Fibroblast of the aortic adventitia (primary cell): Measurements from ENCODE around the gene KRT77. TPM values are rescaled to one million over a fixed set of nuclear protein-coding genes. Genes with fewer than 3 reads are reported as not detected.
"Not testable (repeated sequence)": the region's sequence is repeated elsewhere in the genome, so short reads cannot be mapped to it uniquely, and the experiment has no call there.

ENCODE experiments used
- DNase-seq: peaks from one replicate; pipeline ENCODE4 v3.0.0-alpha.2; 2010; ENCODE audit warnings: low read depth
- H3K4me3 ChIP-seq: 2 replicates; pipeline ENCODE4 v1.5.1; 2011; ENCODE audit warnings: low read depth, mild to moderate bottlenecking, control low read depth, low read length, moderate library complexity
- CTCF ChIP-seq: IDR thresholded peaks from 2 replicates; pipeline ENCODE4 v1.5.1; 2011; ENCODE audit warnings: mild to moderate bottlenecking, low read length, control low read depth, inconsistent platforms; ENCODE audit not compliant: insufficient read depth
- total RNA-seq: library from RNA; depleted of rRNA; stranded (reverse); fragments of >200 nt; gene quantifications from 2 replicates; pipeline ENCODE4 v1.2.3, GENCODE V29; 2012; ENCODE audit warnings: low replicate concordance

The KRT77 gene
- total RNA-seq, 1 donor: not detected

DNA sequence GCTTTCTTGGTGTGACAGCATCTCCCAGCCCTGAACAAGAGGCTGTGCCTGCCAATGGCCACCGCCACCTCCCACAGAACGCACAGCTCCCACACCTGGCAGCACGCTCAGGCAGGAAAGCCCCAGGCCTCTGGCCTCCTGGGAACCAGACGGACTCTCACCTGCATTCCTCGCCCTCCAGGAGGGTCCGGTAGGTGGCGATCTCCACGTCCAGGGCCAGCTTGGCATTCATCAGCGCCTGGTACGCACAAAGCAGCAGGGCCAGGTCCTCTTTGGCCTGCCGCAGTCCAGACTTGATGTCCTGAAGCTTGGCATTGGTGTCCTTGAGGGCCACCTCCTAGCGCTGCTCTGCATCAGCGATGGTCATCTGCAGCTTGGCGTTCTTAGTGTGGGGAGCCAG lies 12.1 kb upstream of the KRT77 start:
- H3K4me3 ChIP-seq: no peak overlapping the region
- DNase-seq: no peak
- TF ChIP-seq CTCF: no peak

DNA sequence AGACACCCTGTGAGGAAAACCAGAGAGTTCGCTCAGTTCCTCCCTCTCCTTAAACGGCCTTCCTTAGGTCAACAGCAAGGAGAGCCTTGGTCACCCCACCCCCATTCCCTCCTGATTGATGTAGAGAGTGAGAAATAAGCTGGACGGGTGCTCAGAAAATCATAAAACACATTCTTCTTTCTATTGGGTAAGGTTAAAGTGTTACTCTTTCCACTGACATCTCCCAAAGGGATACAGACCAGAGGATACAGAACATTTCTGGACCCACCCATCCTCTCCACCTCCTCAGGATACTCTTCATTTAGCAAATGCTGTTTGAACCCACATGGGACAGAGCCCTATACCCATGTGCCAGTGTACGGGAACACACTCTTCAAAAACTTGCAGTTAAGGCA lies 11.6 kb upstream of the KRT77 start:
- TF ChIP-seq CTCF: no peak
- DNase-seq: no peak
- H3K4me3 ChIP-seq: no peak overlapping the region

DNA sequence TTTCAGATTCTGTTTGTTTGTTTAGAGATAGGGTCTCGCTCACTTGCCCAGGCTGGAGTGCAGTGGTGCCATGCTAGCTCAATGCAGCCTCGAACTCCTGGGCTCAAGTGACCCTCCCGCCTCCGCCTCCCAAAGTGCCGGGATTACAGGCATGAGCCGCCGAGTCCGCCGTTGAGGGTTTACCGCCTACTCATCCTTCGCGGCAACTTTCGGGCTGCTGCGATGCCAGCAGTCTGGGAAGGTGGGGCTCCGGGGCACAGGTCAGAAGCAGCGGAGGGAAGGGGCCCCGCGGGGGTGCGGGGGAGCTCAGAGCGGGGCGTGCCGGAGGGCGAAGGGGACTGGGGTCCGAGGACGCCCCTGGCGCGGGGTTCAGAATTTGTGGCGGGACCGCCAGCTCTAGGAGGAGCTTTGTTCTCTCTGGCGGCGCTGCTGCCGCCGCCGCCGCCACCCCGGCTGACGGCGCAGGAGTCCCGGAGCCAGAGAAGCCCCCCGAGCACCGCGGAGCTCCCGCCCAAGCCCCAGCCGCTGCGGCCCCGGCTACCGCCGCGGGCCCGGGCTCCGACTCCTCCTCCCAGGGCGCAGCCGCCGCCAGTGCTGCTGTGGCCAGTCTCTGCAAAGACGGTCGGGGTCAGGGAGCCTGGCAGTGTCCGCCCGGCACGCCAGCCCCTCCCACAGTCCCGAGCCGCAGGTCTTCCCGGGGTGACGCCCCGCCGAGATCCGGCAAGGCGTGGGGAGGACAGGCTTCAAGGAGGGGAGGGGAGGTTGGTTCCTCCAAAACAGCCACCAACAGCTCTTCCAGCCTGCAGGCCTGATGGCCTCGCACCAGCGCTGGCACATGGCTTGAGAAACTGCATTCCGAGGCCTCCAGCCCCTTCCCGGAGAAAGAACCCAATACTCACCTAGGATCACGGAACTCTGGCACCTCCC lies 10.9 kb upstream of the KRT77 start:
- H3K4me3 ChIP-seq: no peak overlapping the region
- no peak for DNase-seq

DNA sequence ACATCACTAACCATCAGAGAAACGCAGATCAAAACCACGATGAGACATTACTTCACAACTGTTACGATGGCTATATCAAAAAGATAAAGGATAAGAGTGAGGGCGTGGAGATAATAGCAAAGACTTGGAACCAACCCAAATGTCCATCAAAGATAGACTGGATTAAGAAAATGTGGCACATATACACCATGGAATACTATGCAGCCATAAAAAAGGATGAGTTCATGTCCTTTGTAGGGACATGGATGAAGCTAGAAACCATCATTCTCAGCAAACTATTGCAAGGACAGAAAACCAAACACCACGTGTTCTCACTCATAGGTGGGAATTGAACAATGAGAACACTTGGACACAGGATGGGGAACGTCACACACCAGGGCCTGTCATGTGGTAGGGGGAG lies 8.8 kb upstream of the KRT77 start:
- not testable (repeated sequence) for H3K4me3 ChIP-seq, DNase-seq

More for the DNA sequence above, 10.9 kb upstream of the KRT77 start:
- TF ChIP-seq CTCF: no peak

DNA sequence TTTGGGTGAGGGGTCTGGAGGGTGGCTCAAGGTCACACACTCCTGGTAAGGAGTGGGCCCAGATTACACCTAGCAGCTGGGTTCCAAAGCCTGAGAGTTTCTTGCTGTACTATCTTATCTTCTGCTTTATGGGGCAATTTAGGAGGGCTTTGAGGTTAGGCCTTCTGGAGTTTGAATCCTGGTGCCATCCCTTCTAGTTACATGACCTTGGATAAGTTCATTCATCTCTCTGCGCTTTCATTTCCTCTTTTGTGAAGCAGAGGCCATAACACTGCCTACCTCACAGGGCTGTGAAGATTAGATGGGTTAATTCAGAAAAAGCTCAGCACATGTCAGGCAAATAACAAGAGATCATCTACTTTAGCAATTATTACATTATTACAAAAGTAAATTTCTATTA lies 7.4 kb upstream of the KRT77 start:
- no peak for DNase-seq
- TF ChIP-seq CTCF: no peak

GRCh38 chr12:52708010-52708409 lies 4.7 kb upstream of the KRT77 start:
- no peak for DNase-seq
- TF ChIP-seq CTCF: no peak
- H3K4me3 ChIP-seq: no peak overlapping the region

More for the DNA sequence above, 7.4 kb upstream of the KRT77 start:
- H3K4me3 ChIP-seq: no peak overlapping the region

DNA sequence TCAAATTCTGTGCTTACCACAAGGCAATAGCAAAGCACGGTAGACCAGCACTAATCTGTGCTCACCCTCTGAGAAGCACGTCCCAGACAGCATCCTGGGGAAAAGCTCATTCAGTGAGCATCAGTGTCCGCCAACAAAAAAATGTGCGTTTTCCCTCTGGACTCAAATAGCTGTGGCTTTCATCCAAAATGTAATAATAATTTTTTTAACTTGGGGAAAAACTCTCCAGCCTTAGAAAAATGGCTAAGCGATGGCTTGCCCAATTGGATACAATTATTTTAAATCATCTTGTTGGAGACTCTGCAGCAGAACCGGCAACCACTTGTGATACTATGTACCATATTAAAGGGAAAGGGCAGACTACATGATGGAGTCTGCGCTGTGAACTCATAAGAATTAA lies 1.1 kb upstream of the KRT77 start:
- DNase-seq: no peak
- no peak overlapping the region for H3K4me3 ChIP-seq
- TF ChIP-seq CTCF: no peak
